Mesenteric fat pad (tissue), 1 donor: ENCODE data around the gene ITGA5. TPM values are rescaled to one million over a fixed set of nuclear protein-coding genes. Genes with fewer than 3 reads are reported as not detected.

Source experiments
- DNase-seq: peaks from one replicate; pipeline ENCODE4 v3.0.0-alpha.2; 2020; ENCODE audit warnings: low spot score
- total RNA-seq: library from RNA; stranded (reverse); fragmentation: NEBNext Ultra II Directional; extraction: Animal tissue kit (Norgen Biotek cat#: 25700); gene quantifications from one replicate; pipeline ENCODE4 v1.2.1, GENCODE V29; 2021
- donor health status: DM: yes; HTN: yes; CAD: no.

The ITGA5 gene
- total RNA-seq, 1 donor from 2014 or later = 125 TPM

- peak; percentile 81 for DNase-seq
Observed at GRCh38 chr12:54390176-54390667, 28.8 kb downstream of the ITGA5 start.

- DNase-seq = no peak
Observed at GRCh38 chr12:54389607-54390175, 29.4 kb downstream of the ITGA5 start.

GRCh38 chr12:54389134-54389508 lies 29.9 kb downstream of the ITGA5 start:
- peak; percentile 85 for DNase-seq

GRCh38 chr12:54388237-54389133 lies 30.6 kb downstream of the ITGA5 start:
- no peak for DNase-seq

GRCh38 chr12:54387114-54387467 lies 32.0 kb downstream of the ITGA5 start:
- DNase-seq = no peak

GRCh38 chr12:54386403-54387113 lies 32.5 kb downstream of the ITGA5 start:
- DNase-seq = no peak

DNA sequence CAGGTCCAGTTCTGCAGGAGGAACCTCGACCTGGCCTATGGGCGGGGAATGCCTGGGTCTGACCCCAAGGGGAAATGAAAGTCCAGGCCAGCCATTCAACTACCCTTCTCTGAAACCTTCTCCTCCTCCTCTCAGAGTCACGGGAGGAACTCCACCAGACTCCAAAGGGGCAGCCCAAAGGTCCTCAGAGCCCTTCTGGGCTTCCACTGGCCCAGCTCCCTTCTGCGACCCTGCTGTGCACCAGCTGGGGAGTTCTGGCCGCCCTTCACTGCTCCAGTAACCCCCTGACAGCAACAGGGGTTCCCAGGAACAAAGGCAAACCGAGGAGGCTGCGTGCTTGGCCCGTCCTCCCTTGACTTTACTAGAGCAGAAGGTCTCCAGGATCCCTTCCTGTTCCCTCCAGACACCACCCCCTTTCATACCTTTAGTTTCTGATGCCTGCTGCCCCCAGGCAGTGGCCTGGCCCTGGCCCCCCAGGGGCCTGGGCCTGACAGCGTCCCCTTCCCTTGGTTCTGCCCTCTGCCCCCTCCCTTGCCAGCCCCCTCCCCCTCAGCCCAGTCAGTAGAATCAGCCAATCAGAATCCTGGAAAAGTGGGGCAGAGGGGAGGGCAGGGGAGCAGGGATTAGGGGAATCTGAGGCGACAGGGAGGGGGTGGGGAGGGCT lies 33.7 kb downstream of the ITGA5 start:
- DNase-seq = no peak

- DNase-seq = no peak
Observed at GRCh38 chr12:54384591-54385041, 34.5 kb downstream of the ITGA5 start, which contains the start of gene ZNF385A. TSS of gene ZNF385A (minus strand) at chr12:54384733. CDS start at chr12:54384514, 219 bp downstream.

DNA sequence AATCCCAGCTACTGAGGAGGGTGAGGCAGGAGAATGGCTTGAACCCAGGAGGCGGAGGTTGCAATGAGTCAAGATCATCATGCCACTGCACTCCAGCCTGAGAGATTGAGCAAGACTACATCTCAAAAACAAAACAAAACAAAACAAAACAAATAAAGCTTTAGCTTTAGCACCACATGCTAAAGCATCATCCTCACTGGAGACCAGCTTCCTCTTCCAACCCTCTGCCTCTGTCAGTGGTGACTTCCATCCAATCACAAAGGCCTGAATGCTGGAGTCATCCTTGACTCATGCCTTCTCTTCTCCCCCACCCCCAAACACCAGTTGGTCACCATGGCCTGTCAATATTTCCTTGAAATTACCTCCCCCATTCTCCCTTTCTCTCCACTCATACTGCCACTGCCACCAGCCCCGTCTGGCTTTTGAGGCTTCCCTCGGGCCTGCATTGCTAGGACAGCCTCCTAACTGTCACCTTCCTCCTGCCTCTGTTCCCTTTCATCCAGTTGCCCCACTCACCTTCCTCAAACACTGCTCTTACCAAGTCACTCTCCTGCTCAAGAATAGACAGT lies 35.9 kb downstream of the ITGA5 start:
- DNase-seq = no peak

GRCh38 chr12:54381136-54381535 lies 37.9 kb downstream of the ITGA5 start:
- DNase-seq = no peak

DNA sequence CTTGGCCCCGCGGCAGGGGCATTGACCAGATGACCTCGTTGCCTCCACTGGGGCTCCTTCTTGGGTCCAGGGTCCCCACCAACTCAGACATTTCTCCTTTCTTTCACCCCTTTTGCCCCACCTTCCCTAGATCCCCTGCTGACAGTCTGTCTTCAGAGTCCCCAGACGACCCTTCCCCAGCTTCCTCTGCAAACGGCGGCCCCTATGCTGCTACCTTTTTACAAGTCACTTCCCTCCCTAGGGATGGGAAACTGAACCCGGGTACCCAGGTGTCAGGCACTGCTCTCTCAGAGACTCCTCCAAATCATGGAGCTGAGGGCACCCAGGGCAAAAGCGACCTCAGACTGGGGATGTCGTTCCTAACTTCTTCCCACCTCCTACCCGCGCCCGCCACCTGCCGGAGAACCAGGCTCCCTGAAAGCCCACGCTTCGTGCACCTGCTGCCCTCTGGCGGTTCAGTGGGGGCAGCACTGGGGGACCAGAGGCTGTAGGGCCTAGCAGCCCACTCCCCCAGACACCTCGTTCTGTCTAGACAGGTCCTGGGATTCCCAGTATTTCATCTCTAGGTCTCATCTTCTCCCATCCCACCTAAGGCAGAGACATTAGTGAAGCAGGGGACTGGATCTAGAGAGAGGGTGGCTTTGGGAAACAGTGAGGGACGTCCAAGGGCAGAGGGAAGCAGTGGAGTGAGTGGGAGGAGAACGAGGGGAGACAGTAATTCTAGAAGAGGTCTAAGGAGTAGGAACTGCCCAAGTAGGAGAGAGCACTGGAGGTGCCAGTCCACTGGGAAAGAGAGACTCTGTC lies 39.5 kb downstream of the ITGA5 start:
- peak; percentile 96 for DNase-seq

DNA sequence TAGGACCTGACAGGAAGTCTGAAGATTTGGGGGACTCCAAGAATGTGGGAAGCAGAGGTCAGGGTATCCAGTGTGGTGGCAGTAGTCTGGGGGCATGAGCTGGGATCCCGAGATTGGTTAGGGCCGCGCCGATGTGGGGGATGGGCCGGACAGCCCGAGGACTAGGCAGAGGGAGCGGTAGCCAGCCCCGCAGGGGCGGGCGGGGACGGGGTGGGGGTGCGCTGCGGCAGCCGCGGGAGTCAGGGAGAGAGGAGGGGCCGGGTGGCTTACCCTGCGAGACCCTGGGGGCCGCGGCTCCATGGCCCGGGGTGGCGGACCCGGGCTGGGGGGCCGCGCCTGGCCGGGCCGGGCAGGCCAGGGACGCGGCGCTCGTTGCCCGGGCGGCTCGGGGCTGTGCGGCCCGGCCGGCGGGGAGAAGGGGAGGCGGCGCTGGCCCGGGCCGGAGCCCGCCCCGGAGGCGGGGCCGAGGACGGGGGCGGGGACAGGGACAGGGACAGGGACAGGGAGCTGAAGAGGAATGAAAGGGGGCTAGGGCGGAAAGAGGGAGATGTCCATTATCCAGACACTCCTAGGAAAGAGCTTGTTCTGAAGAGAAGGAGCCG lies 40.2 kb downstream of the ITGA5 start:
- DNase-seq = no peak

GRCh38 chr12:54377797-54378515 lies 41.1 kb downstream of the ITGA5 start:
- DNase-seq = no peak

DNA sequence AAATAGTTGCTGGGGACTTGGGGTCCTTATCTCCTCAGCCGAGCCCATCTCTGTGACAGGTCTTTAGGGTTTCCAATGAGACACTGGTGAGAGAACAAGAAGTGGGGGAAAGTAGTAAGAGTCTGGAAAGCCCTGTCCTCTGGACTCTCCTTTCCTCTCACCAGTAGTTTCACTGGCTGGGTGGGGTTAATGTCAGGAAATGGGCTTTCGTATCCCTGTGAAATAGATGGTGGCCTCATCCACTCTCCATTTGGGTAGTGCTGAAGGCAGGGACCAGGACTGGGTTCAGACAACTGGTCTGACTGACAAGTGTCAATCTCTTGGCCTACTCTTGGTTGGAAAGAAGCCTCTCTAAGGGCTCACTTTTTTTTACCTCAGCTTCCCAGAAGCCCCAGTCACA lies 42.1 kb downstream of the ITGA5 start:
- no peak for DNase-seq

GRCh38 chr12:54376596-54376995 lies 42.5 kb downstream of the ITGA5 start:
- DNase-seq = no peak

DNA sequence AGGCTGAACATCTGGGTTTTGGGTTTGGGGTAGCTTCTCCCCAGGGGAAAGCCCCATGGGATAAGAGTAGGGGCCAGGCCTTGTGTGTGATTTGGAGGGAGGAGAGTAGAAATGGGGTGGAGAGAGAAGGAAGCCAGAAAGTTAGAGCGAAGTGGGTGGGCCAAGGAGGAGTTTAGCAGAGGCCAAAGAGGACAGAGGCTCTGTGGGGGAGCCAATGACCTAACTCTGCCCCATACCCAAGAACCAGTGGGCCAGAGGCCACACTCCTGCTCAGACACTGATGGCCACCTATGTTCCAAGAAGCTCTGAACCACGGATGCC lies 43.8 kb downstream of the ITGA5 start:
- DNase-seq = no peak

DNA sequence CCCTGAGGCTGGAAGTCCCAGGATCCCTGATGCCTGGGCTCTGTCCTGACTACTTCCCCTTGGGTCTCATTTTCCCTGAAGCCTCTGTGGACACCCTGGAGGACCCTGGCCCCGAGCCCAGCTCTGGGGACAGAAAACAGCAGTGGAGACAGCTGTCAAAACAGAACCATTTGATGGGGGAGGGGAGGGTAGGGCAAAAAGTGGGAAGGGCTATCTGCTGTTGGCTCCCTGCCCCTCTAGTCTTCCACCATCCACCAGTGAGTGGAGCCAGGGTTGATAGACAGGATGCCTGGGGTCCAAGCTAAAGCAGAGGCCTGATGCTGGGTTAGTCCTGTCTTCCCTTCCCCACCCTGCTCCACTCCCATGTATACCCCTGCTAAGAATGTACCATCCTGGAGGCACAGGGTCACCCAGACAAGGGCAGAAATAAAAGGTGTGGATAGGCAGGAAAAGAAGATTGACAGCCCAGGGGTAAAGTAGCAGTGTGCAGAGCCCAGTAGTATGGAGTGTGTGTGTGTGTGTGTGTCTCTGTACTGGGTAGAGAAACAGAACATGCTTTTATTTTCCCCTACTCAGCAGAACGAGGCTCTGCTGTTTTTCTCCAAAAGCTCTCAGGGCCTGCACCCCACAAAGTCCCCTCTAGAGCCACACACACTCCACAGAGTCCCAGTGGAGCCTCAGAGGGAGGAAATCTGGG lies 44.4 kb downstream of the ITGA5 start:
- no peak for DNase-seq
